Measurements from ENCODE around the gene SHISA7.

- TF ChIP-seq REST (IDR thresholded peaks at IDR 0.05; ENCODE audit: insufficient replicate concordance, low read depth), result peak; percentile 98
- no peak for TF ChIP-seq CTCF (IDR thresholded peaks at IDR 0.05; ENCODE audit: insufficient read depth, low read length)
These were observed 5.7 kb downstream of the SHISA7 start for GRCh38 chr19:55437410-55437809.
